NB4 (cell line): ENCODE data around the gene MAPK4.

Experiments used
- MYC ChIP-seq: IDR thresholded peaks from 2 replicates; pipeline ENCODE4 v1.6.1; 2011; ENCODE audit warnings: low read depth, low read length
- POLR2A ChIP-seq: IDR thresholded peaks from 2 replicates; pipeline ENCODE4 v1.6.1; 2011; ENCODE audit warnings: mild to moderate bottlenecking; ENCODE audit not compliant: insufficient read length; ENCODE audit errors: extremely low read depth
- TF ChIP-seq, protein P1 (sequence below): IDR thresholded peaks from one replicate; pipeline ENCODE4 v1.5.1; 2012; ENCODE audit warnings: low read depth, low read length

DNA sequence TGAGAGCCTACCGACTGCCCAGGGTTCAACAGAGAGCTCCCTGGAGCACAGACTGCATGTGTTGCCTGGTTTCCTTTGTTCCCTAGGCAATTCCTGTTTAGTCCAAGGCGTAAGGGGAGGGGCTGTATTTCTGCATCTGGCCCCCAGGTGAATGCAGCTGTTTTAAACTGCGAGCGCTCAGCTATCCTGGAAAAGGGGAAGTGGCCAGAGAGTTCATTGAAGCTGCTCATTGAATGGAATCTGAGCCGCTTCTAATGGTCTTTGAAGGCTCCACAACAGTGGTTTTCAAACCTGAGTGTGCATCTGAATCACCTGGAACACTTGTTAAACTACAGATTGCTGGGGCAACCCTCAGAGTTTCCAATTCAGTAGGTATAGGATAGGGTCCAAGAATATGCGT is 18.1 kb downstream of the MAPK4 start:
- TF ChIP-seq, protein P1, sequence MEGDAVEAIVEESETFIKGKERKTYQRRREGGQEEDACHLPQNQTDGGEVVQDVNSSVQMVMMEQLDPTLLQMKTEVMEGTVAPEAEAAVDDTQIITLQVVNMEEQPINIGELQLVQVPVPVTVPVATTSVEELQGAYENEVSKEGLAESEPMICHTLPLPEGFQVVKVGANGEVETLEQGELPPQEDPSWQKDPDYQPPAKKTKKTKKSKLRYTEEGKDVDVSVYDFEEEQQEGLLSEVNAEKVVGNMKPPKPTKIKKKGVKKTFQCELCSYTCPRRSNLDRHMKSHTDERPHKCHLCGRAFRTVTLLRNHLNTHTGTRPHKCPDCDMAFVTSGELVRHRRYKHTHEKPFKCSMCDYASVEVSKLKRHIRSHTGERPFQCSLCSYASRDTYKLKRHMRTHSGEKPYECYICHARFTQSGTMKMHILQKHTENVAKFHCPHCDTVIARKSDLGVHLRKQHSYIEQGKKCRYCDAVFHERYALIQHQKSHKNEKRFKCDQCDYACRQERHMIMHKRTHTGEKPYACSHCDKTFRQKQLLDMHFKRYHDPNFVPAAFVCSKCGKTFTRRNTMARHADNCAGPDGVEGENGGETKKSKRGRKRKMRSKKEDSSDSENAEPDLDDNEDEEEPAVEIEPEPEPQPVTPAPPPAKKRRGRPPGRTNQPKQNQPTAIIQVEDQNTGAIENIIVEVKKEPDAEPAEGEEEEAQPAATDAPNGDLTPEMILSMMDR: no peak
- TF ChIP-seq POLR2A (no peak), MYC (no peak)
